ENCODE results near the gene ATP8B4. TPM values are rescaled to one million over a fixed set of nuclear protein-coding genes. Genes with fewer than 3 reads are reported as not detected.

Gene ATP8B4
- total RNA-seq, 1 experiment from 2014 or later = not detected

- POLR2A ChIA-PET = no interaction called here
- ATAC-seq = no peak
- no peak for TF ChIP-seq REST (IDR thresholded peaks at IDR 0.05; ENCODE audit: insufficient read depth in 1 of 2, low read depth in 2 of 2, low read length in 1 of 2)
- no peak for TF ChIP-seq TCF7L2 (IDR thresholded peaks at IDR 0.05; ENCODE audit: low read depth, low read length)
- no peak for TF ChIP-seq POLR2AphosphoS5 (IDR thresholded peaks at IDR 0.05; ENCODE audit: low read depth, low read length)
- TF ChIP-seq CTCF (IDR thresholded peaks at IDR 0.05) = no peak
- no peak for TF ChIP-seq SIN3A (IDR thresholded peaks at IDR 0.05; ENCODE audit: borderline replicate concordance, insufficient read depth, low read depth, low read length)
Measured at GRCh38 chr15:49908933-49909295, 210.1 kb downstream of the ATP8B4 start.

GRCh38 chr15:49908236-49908932 lies 210.6 kb downstream of the ATP8B4 start:
- Histone ChIP-seq H3K4me3 (ENCODE audit: low read depth in 2 of 2, low read length in 2 of 2) (no peak overlapping the region), H3K36me3 (ENCODE audit: control insufficient read depth, insufficient read depth, low read length) (no peaks in the 10 kb centered on the region), H3K9me3 (ENCODE audit: control insufficient read depth, insufficient read depth, low read depth, low read length) (0 out of 2 replicates have a peak, but pooled peaks cover 3% of the 10 kb centered on the region), H3K4me1 (ENCODE audit: control insufficient read depth, insufficient read depth, low read length) (no peaks in the 10 kb centered on the region), H3K27ac (ENCODE audit: low read length) (no peak overlapping the region), H3K27me3 (ENCODE audit: control insufficient read depth, insufficient read depth, low read length) (no peaks in the 10 kb centered on the region)
- CTCF ChIA-PET = no interaction called here
- intact Hi-C loops (cut with micrococcal nuclease; ENCODE audit: unreplicated experiment) (no loop called here), in situ Hi-C loops (cut with HindIII; ENCODE audit: low pct_unique_long_range_greater_than_20kb, low sequenced_read_pairs) (no loop called here)
- ATAC-seq = no peak
- no TSS peak for BruUV-seq (replicated peaks)
- DNase-seq (ENCODE audit: low read depth, low spot score) = no peak
- no peak for TF ChIP-seq TCF7L2 (IDR thresholded peaks at IDR 0.05; ENCODE audit: low read depth, low read length)
- POLR2A ChIA-PET = no interaction called here

More at GRCh38 chr15:49908933-49909295, 210.1 kb downstream of the ATP8B4 start:
- intact Hi-C loops (cut with micrococcal nuclease; ENCODE audit: unreplicated experiment) = no loop called here
- no TSS peak for BruUV-seq (replicated peaks)
- H3K4me3 ChIP-seq (ENCODE audit: low read depth in 2 of 2, low read length in 2 of 2) = no peak overlapping the region
- no peaks in the 10 kb centered on the region for H3K27me3 ChIP-seq (ENCODE audit: control insufficient read depth, insufficient read depth, low read length)
- H3K9me3 ChIP-seq (ENCODE audit: control insufficient read depth, insufficient read depth, low read depth, low read length) = 0 out of 2 replicates have a peak, but pooled peaks cover 3% of the 10 kb centered on the region
- H3K4me1 ChIP-seq (ENCODE audit: control insufficient read depth, insufficient read depth, low read length) = no peaks in the 10 kb centered on the region
- H3K36me3 ChIP-seq (ENCODE audit: control insufficient read depth, insufficient read depth, low read length) = no peaks in the 10 kb centered on the region
- H3K27ac ChIP-seq (ENCODE audit: low read length) = no peak overlapping the region
- CTCF ChIA-PET = no interaction called here
- in situ Hi-C loops (cut with HindIII; ENCODE audit: low pct_unique_long_range_greater_than_20kb, low sequenced_read_pairs) = no loop called here
- DNase-seq (ENCODE audit: low read depth, low spot score) = no peak

- POLR2A ChIA-PET = no interaction called here
- no peak for ATAC-seq
- TF ChIP-seq POLR2AphosphoS5 (IDR thresholded peaks at IDR 0.05; ENCODE audit: low read depth, low read length) (no peak), TCF7L2 (IDR thresholded peaks at IDR 0.05; ENCODE audit: low read depth, low read length) (no peak), CTCF (IDR thresholded peaks at IDR 0.05) (no peak), REST (IDR thresholded peaks at IDR 0.05; ENCODE audit: insufficient read depth in 1 of 2, low read depth in 2 of 2, low read length in 1 of 2) (no peak), SIN3A (IDR thresholded peaks at IDR 0.05; ENCODE audit: borderline replicate concordance, insufficient read depth, low read depth, low read length) (no peak)
- no peak for DNase-seq (ENCODE audit: low read depth, low spot score)
- no peaks in the 10 kb centered on the region for H3K4me1 ChIP-seq (ENCODE audit: control insufficient read depth, insufficient read depth, low read length)
- intact Hi-C loops (cut with micrococcal nuclease; ENCODE audit: unreplicated experiment) (no loop called here), in situ Hi-C loops (cut with HindIII; ENCODE audit: low pct_unique_long_range_greater_than_20kb, low sequenced_read_pairs) (no loop called here)
- CTCF ChIA-PET = no interaction called here
- H3K36me3 ChIP-seq (ENCODE audit: control insufficient read depth, insufficient read depth, low read length) = no peaks in the 10 kb centered on the region
- H3K27ac ChIP-seq (ENCODE audit: low read length) = no peak overlapping the region
- H3K4me3 ChIP-seq (ENCODE audit: low read depth in 2 of 2, low read length in 2 of 2) = no peak overlapping the region
- no peaks in the 10 kb centered on the region for H3K27me3 ChIP-seq (ENCODE audit: control insufficient read depth, insufficient read depth, low read length)
- BruUV-seq (replicated peaks) = no TSS peak
- 0 out of 2 replicates have a peak, but pooled peaks cover 3% of the 10 kb centered on the region for H3K9me3 ChIP-seq (ENCODE audit: control insufficient read depth, insufficient read depth, low read depth, low read length)
Measured at GRCh38 chr15:49906966-49907365, 212.1 kb downstream of the ATP8B4 start.

Data from Panc1 (cell line).